PC-3 (cell line): ENCODE data around the gene MPIG6B. TPM values are rescaled to one million over a fixed set of nuclear protein-coding genes. Genes with fewer than 3 reads are reported as not detected.

ENCODE experiments used
- ATAC-seq: fragments of 200-7000 bp; cut with Tn5 transposase; 2 replicates; pipeline ENCODE4 v1.9.1; 2020; ENCODE audit warnings: mild to moderate bottlenecking, moderate library complexity
- BruUV-seq: library from RNA; stranded (reverse); fragments of 400-500 nt; replicated peaks from 2 replicates; lab custom pipeline; 2021; lab: Mats Ljungman, UMichigan
- CTCF ChIA-PET: fragments of 300-600 bp; sonication (Branson Sonifier 250); formaldehyde crosslinking; loops from one replicate; lab custom pipeline; 2022; ENCODE audit warnings: antibody characterized with exemption; lab: Charles Lee
- POLR2A ChIA-PET: fragments of 300-600 bp; sonication (Branson Sonifier 250); formaldehyde crosslinking; loops from one replicate; lab custom pipeline; 2022; ENCODE audit warnings: antibody characterized with exemption; ENCODE audit not compliant: unreplicated experiment; lab: Charles Lee
- DNase-seq: peaks from one replicate; pipeline ENCODE4 v3.0.0-alpha.2; 2015
- H2AFZ ChIP-seq: fragments of 300-600 bp; sonication (generic); 2 replicates; pipeline ENCODE4 v1.6.0; 2016; ENCODE audit warnings: antibody characterized with exemption, low read length
- H3F3A ChIP-seq: fragments of 300-600 bp; sonication (generic); one replicate; pipeline ENCODE4 v1.6.0; 2017; ENCODE audit warnings: antibody characterized with exemption, low read length, control low read depth, mild to moderate bottlenecking; ENCODE audit not compliant: unreplicated experiment
- H3K27ac ChIP-seq: fragments of 300-600 bp; sonication (generic); 2 replicates; pipeline ENCODE4 v1.5.1; 2016; ENCODE audit warnings: mild to moderate bottlenecking, low read length
- H3K27me3 ChIP-seq: fragments of 300-600 bp; sonication (generic); 2 replicates; pipeline ENCODE4 v1.6.1; 2016; ENCODE audit warnings: low read length, mixed read lengths
- H3K36me3 ChIP-seq: fragments of 300-600 bp; sonication (generic); 2 replicates; pipeline ENCODE4 v1.6.1; 2016; ENCODE audit warnings: low read depth, mixed run types, low read length, mixed read lengths
- H3K4me1 ChIP-seq: fragments of 300-600 bp; sonication (generic); 2 replicates; pipeline ENCODE4 v1.5.1; 2016; ENCODE audit warnings: low read length; ENCODE audit not compliant: insufficient read depth
- H3K4me2 ChIP-seq: fragments of 300-600 bp; sonication (generic); 2 replicates; pipeline ENCODE4 v1.6.0; 2016; ENCODE audit warnings: low read length
- H3K4me3 ChIP-seq: fragments of 300-600 bp; sonication (generic); 2 replicates; pipeline ENCODE4 v1.5.1; 2016; ENCODE audit warnings: mild to moderate bottlenecking, low read length, mixed read lengths
- H3K79me2 ChIP-seq: fragments of 300-600 bp; sonication (generic); 2 replicates; pipeline ENCODE4 v1.6.1; 2017; ENCODE audit warnings: low read length, mixed read lengths
- H3K9ac ChIP-seq: fragments of 300-600 bp; sonication (generic); 2 replicates; pipeline ENCODE4 v1.6.0; 2016; ENCODE audit warnings: mild to moderate bottlenecking, low read length
- H3K9me2 ChIP-seq: fragments of 300-600 bp; sonication (generic); replicated peaks from 2 replicates; pipeline ENCODE4 v1.6.1; 2016; ENCODE audit warnings: mixed run types, low read length, mixed read lengths
- H3K9me3 ChIP-seq: fragments of 300-600 bp; sonication (generic); 2 replicates; pipeline ENCODE4 v1.6.1; 2016; ENCODE audit warnings: low read length, mixed read lengths
- H4K20me1 ChIP-seq: fragments of 300-600 bp; sonication (generic); 2 replicates; pipeline ENCODE4 v1.6.1; 2016; ENCODE audit warnings: low read length, mixed read lengths
- CTCF ChIP-seq: fragments of 300-600 bp; sonication (generic); conservative IDR thresholded peaks from 2 replicates; pipeline ENCODE4 v1.5.1; 2017; ENCODE audit warnings: antibody characterized with exemption, low read depth, mild to moderate bottlenecking, low read length
- EZH2 ChIP-seq: fragments of 300-600 bp; sonication (generic); IDR thresholded peaks from one replicate; pipeline ENCODE4 v1.6.1; 2017; ENCODE audit warnings: antibody characterized with exemption, mild to moderate bottlenecking, low read length; ENCODE audit not compliant: unreplicated experiment
- EZH2phosphoT487 ChIP-seq: fragments of 300-600 bp; sonication (generic); IDR thresholded peaks from 2 replicates; pipeline ENCODE4 v1.6.1; 2018; ENCODE audit warnings: mild to moderate bottlenecking, antibody characterized with exemption, low read length, borderline replicate concordance
- intact Hi-C: fragments of 100-400 bp; cut with micrococcal nuclease; formaldehyde crosslinking; loops from 2 replicates; pipeline ENCODE4 v1.9.0; 2023
- total RNA-seq: library from RNA; depleted of rRNA; stranded (reverse); fragments of >200 nt; gene quantifications from 2 replicates; pipeline ENCODE4 v1.2.3, GENCODE V29; 2014

Gene MPIG6B
- total RNA-seq, 1 experiment from 2014 or later, result not detected

- H2AFZ ChIP-seq, result no peak overlapping the region
- intact Hi-C loops, result loop anchor here (10.0 kb wide), 2 partner anchors 145 to 175 kb away; partner anchors contain the start of gene NEU1
- H3K27ac ChIP-seq, result no peak overlapping the region
- no peak overlapping the region for H3K4me2 ChIP-seq
- BruUV-seq, result no TSS peak
- 0 out of 2 replicates have a peak, but pooled peaks cover 3% of the 10 kb centered on the region for H3K4me1 ChIP-seq
- no peaks in the 10 kb centered on the region for H3K9me2 ChIP-seq
- H3K79me2 ChIP-seq, result no peaks in the 10 kb centered on the region
- no peaks in the 10 kb centered on the region for H3K27me3 ChIP-seq
- H3K9me3 ChIP-seq, result no peaks in the 10 kb centered on the region
- no peaks in the 10 kb centered on the region for H4K20me1 ChIP-seq
- TF ChIP-seq EZH2phosphoT487 (no peak), EZH2 (no peak), CTCF (peak; percentile 61)
- ATAC-seq (0 out of 2 replicates have a peak, but pooled peaks have one; percentile 35), DNase-seq (no peak)
- no peak overlapping the region for H3K9ac ChIP-seq
- peaks cover 8% of the 10 kb centered on the region; the same call in 1 of the 2 replicates for H3K36me3 ChIP-seq
- ChIA-PET POLR2A (interaction anchor here (0.6 kb wide), 1 partner anchor 31 kb away, joined by 3 read pairs; no protein-coding TSS in a partner anchor), CTCF (no interaction called here)
- no peak overlapping the region for H3K4me3 ChIP-seq
- H3F3A ChIP-seq, result no peaks in the 10 kb centered on the region
These were observed 33.7 kb upstream of the MPIG6B start for GRCh38 chr6:31689249-31690110.

GRCh38 chr6:31690231-31691077, 32.7 kb upstream of the MPIG6B start:
- no peaks in the 10 kb centered on the region for H3K79me2 ChIP-seq
- peaks cover 8% of the 10 kb centered on the region; the same call in 1 of the 2 replicates for H3K36me3 ChIP-seq
- H3K9me3 ChIP-seq, result no peaks in the 10 kb centered on the region
- ChIA-PET POLR2A (interaction anchor here (0.6 to 0.7 kb wide), 2 partner anchors 32 to 1095 kb away, joined by 3 to 7 read pairs; no protein-coding TSS in a partner anchor), CTCF (interaction anchor here (0.8 kb wide), 1 partner anchor 140 kb away, joined by 3 read pairs; no protein-coding TSS in a partner anchor)
- no peak overlapping the region for H3K4me3 ChIP-seq
- no peaks in the 10 kb centered on the region for H3K9me2 ChIP-seq
- no peak overlapping the region for H2AFZ ChIP-seq
- no TSS peak for BruUV-seq
- no peak overlapping the region for H3K27ac ChIP-seq
- 0 out of 2 replicates have a peak, but pooled peaks cover 3% of the 10 kb centered on the region for H3K4me1 ChIP-seq
- DNase-seq (no peak), ATAC-seq (peak; percentile 35)
- no peak overlapping the region for H3K9ac ChIP-seq
- H4K20me1 ChIP-seq, result no peaks in the 10 kb centered on the region
- no peaks in the 10 kb centered on the region for H3K27me3 ChIP-seq
- TF ChIP-seq EZH2, result no peak
- TF ChIP-seq CTCF, result no peak
- no peak for TF ChIP-seq EZH2phosphoT487
- H3F3A ChIP-seq, result no peaks in the 10 kb centered on the region
- intact Hi-C loops, result no loop called here
- no peak overlapping the region for H3K4me2 ChIP-seq
